Astrocyte (in vitro differentiated cells and primary cell): ENCODE measurements around the gene FBXO10. TPM values are rescaled to one million over a fixed set of nuclear protein-coding genes. Genes with fewer than 3 reads are reported as not detected.

ENCODE experiments used
- DNase-seq: peaks from one replicate; pipeline ENCODE4 v3.0.0-alpha.2; 2010; ENCODE audit warnings: low read depth
- FAIRE-seq: peaks from 2 replicates; lab custom pipeline; 2011; peaks lifted over from hg19 to GRCh38; lab: Jason Lieb, UNC
- H2AFZ ChIP-seq: 2 replicates; pipeline ENCODE4 v1.6.0; 2012; ENCODE audit warnings: low read depth, low read length, inconsistent platforms
- H3K27ac ChIP-seq: 2 replicates; pipeline ENCODE4 v1.5.1; 2011; ENCODE audit warnings: low read depth, low read length, inconsistent platforms
- H3K27me3 ChIP-seq: 2 replicates; pipeline ENCODE4 v1.6.0; 2011; ENCODE audit warnings: low read length, inconsistent platforms; ENCODE audit not compliant: insufficient read depth
- H3K36me3 ChIP-seq: 2 replicates; pipeline ENCODE4 v1.5.1; 2011; ENCODE audit warnings: low read length, inconsistent platforms; ENCODE audit not compliant: insufficient read depth
- H3K4me1 ChIP-seq: 2 replicates; pipeline ENCODE4 v1.5.1; 2011; ENCODE audit warnings: low read length, inconsistent platforms; ENCODE audit not compliant: insufficient read depth
- H3K4me2 ChIP-seq: 2 replicates; pipeline ENCODE4 v1.6.0; 2012; ENCODE audit warnings: low read length, inconsistent platforms
- H3K4me3 ChIP-seq: 2 replicates; pipeline ENCODE4 v1.5.1; 2011; ENCODE audit warnings: low read depth, mild to moderate bottlenecking, low read length, inconsistent platforms; ENCODE audit not compliant: insufficient read depth
- H3K79me2 ChIP-seq: 2 replicates; pipeline ENCODE4 v1.6.0; 2012; ENCODE audit warnings: mild to moderate bottlenecking, low read length, inconsistent platforms; ENCODE audit not compliant: insufficient read depth
- H3K9ac ChIP-seq: 2 replicates; pipeline ENCODE4 v1.6.0; 2012; ENCODE audit warnings: mild to moderate bottlenecking, low read length, inconsistent platforms
- H3K9me3 ChIP-seq: 2 replicates; pipeline ENCODE4 v1.5.1; 2012; ENCODE audit warnings: low read depth, mild to moderate bottlenecking, low read length, inconsistent platforms; ENCODE audit not compliant: insufficient read depth
- H4K20me1 ChIP-seq: 2 replicates; pipeline ENCODE4 v1.6.0; 2012; ENCODE audit warnings: low read length, inconsistent platforms; ENCODE audit not compliant: insufficient read depth
- H3K27ac Mint-ChIP-seq: one replicate; pipeline ENCODE4 v1.8.0; 2021; ENCODE audit warnings: mild to moderate bottlenecking, mixed read lengths; ENCODE audit not compliant: unreplicated experiment
- H3K27me3 Mint-ChIP-seq: one replicate; pipeline ENCODE4 v1.8.0; 2021; ENCODE audit warnings: low read depth, mixed read lengths; ENCODE audit not compliant: unreplicated experiment
- H3K36me3 Mint-ChIP-seq: one replicate; pipeline ENCODE4 v1.8.0; 2021; ENCODE audit warnings: low read depth, mixed read lengths; ENCODE audit not compliant: unreplicated experiment
- H3K4me1 Mint-ChIP-seq: one replicate; pipeline ENCODE4 v1.8.0; 2021; ENCODE audit warnings: low read depth, mixed read lengths; ENCODE audit not compliant: unreplicated experiment
- H3K4me3 Mint-ChIP-seq: one replicate; pipeline ENCODE4 v1.8.0; 2021; ENCODE audit warnings: mild to moderate bottlenecking, moderate library complexity, mixed read lengths; ENCODE audit not compliant: unreplicated experiment
- H3K9me3 Mint-ChIP-seq: one replicate; pipeline ENCODE4 v1.8.0; 2021; ENCODE audit warnings: mild to moderate bottlenecking, mixed read lengths; ENCODE audit not compliant: unreplicated experiment
- EZH2 ChIP-seq: IDR thresholded peaks from 2 replicates; pipeline ENCODE4 v1.6.1; 2012; ENCODE audit warnings: mild to moderate bottlenecking, low read length, inconsistent platforms; ENCODE audit not compliant: insufficient read depth
- total RNA-seq: library from RNA; stranded (reverse); gene quantifications from 2 replicates; pipeline ENCODE4 v1.2.1, GENCODE V29; 2021
- TF ChIP-seq, protein P1 (sequence below): IDR thresholded peaks from 2 replicates; pipeline ENCODE4 v1.5.1; 2011; ENCODE audit warnings: low read depth, mild to moderate bottlenecking, inconsistent platforms, low read length, moderate library complexity; ENCODE audit not compliant: insufficient read depth

The FBXO10 gene
- total RNA-seq, 1 donor from 2014 or later: 12.7 TPM

DNA sequence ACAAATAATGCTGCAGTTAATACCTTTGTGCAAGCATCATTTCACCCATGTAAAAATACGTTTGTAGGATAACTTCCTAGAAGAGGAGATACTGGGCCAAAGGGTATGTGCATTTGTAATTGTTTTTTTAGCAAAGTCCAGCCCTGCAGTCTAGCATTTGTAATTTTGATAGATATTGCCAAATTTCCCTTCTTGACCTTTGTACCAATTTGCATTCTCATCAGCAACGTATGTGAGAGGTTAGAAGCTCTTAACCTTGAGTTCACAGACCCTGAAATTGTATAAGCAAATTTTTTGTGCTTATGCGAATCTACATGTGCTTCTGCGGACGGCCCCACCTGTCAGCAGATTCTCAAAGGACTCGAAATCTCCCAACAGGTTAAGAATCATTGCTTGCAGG, 34.8 kb upstream of the FBXO10 start:
- TF ChIP-seq, protein P1, sequence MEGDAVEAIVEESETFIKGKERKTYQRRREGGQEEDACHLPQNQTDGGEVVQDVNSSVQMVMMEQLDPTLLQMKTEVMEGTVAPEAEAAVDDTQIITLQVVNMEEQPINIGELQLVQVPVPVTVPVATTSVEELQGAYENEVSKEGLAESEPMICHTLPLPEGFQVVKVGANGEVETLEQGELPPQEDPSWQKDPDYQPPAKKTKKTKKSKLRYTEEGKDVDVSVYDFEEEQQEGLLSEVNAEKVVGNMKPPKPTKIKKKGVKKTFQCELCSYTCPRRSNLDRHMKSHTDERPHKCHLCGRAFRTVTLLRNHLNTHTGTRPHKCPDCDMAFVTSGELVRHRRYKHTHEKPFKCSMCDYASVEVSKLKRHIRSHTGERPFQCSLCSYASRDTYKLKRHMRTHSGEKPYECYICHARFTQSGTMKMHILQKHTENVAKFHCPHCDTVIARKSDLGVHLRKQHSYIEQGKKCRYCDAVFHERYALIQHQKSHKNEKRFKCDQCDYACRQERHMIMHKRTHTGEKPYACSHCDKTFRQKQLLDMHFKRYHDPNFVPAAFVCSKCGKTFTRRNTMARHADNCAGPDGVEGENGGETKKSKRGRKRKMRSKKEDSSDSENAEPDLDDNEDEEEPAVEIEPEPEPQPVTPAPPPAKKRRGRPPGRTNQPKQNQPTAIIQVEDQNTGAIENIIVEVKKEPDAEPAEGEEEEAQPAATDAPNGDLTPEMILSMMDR: no peak
- TF ChIP-seq EZH2: no peak
- no peak overlapping the region for H2AFZ ChIP-seq

GRCh38 chr9:37609735-37610397, 33.7 kb upstream of the FBXO10 start:
- no peaks in the 10 kb centered on the region for H3K36me3 ChIP-seq
- H3K27ac ChIP-seq: no peak overlapping the region
- H3K27me3 ChIP-seq: peaks cover 21% of the 10 kb centered on the region
- no peaks in the 10 kb centered on the region for H4K20me1 ChIP-seq
- H3K9me3 Mint-ChIP-seq: no peaks in the 10 kb centered on the region
- no peaks in the 10 kb centered on the region for H3K36me3 Mint-ChIP-seq
- H3K27ac Mint-ChIP-seq: no peak overlapping the region
- peaks cover 16% of the 10 kb centered on the region for H3K27me3 Mint-ChIP-seq
- H3K9ac ChIP-seq: no peak overlapping the region
- H3K4me3 Mint-ChIP-seq: no peak overlapping the region
- no peaks in the 10 kb centered on the region for H3K4me1 ChIP-seq
- no peaks in the 10 kb centered on the region for H3K9me3 ChIP-seq
- H3K4me1 Mint-ChIP-seq: no peaks in the 10 kb centered on the region
- no peak overlapping the region for H3K4me3 ChIP-seq
- no peak for TF ChIP-seq EZH2
- TF ChIP-seq, protein P1: no peak
- H3K79me2 ChIP-seq: no peaks in the 10 kb centered on the region
- DNase-seq (no peak), FAIRE-seq (no peak)
- no peak overlapping the region for H3K4me2 ChIP-seq
- H2AFZ ChIP-seq: no peak overlapping the region

More for the DNA sequence above, 34.8 kb upstream of the FBXO10 start:
- H3K4me3 Mint-ChIP-seq: no peak overlapping the region
- no peak overlapping the region for H3K4me3 ChIP-seq
- H3K4me1 ChIP-seq: no peaks in the 10 kb centered on the region
- H3K4me2 ChIP-seq: no peak overlapping the region
- H3K79me2 ChIP-seq: no peaks in the 10 kb centered on the region
- no peaks in the 10 kb centered on the region for H3K9me3 ChIP-seq
- H3K27ac ChIP-seq: no peak overlapping the region
- no peak for DNase-seq
- H4K20me1 ChIP-seq: no peaks in the 10 kb centered on the region
- no peaks in the 10 kb centered on the region for H3K9me3 Mint-ChIP-seq
- no peaks in the 10 kb centered on the region for H3K4me1 Mint-ChIP-seq
- no peaks in the 10 kb centered on the region for H3K36me3 Mint-ChIP-seq
- no peak overlapping the region for H3K27ac Mint-ChIP-seq
- no peak overlapping the region for H3K9ac ChIP-seq
- FAIRE-seq: no peak
- H3K27me3 Mint-ChIP-seq: peaks cover 15% of the 10 kb centered on the region
- peaks cover 17% of the 10 kb centered on the region for H3K27me3 ChIP-seq
- no peaks in the 10 kb centered on the region for H3K36me3 ChIP-seq

DNA sequence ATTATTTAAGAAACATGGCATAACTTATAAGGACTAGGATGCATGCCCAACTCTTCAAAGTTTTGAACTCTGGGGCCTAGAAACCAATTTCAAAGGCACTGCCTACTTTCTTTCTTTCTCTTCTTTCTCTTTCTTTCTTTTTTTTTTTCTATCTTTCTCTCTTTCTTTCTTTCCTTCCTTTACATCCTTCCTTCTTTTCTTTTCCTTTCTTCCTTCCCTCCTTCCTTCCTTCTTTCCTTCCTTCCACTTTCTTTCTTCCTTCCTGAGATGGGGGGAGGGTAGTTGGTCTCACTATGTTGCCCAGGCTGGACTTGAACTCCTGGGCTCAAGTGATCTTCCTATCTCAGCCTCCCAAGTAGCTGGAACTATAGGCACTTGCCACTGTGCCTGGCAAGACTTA, 32.1 kb upstream of the FBXO10 start:
- Mint-ChIP-seq H3K4me1 (no peaks in the 10 kb centered on the region), H3K27me3 (peaks cover 17% of the 10 kb centered on the region), H3K9me3 (no peaks in the 10 kb centered on the region), H3K36me3 (no peaks in the 10 kb centered on the region), H3K4me3 (no peak overlapping the region), H3K27ac (no peak overlapping the region)
- Histone ChIP-seq H4K20me1 (no peaks in the 10 kb centered on the region), H3K79me2 (no peaks in the 10 kb centered on the region), H3K27me3 (peaks cover 21% of the 10 kb centered on the region), H3K27ac (no peak overlapping the region), H2AFZ (no peak overlapping the region), H3K9ac (no peak overlapping the region), H3K9me3 (no peaks in the 10 kb centered on the region), H3K4me3 (no peak overlapping the region), H3K4me1 (no peaks in the 10 kb centered on the region), H3K4me2 (no peak overlapping the region), H3K36me3 (no peaks in the 10 kb centered on the region)
- no peak for FAIRE-seq
- no peak for DNase-seq
- TF ChIP-seq, protein P1: no peak
- no peak for TF ChIP-seq EZH2
